H1 (cell line): Measurements from ENCODE around the gene TTC39A. TPM values are rescaled to one million over a fixed set of nuclear protein-coding genes. Genes with fewer than 3 reads are reported as not detected.

Experiments used
- CTCF ChIA-PET: fragments of 300-600 bp; sonication (Branson Sonifier 250); formaldehyde crosslinking; loops from one replicate; lab custom pipeline; 2021; ENCODE audit not compliant: partially characterized antibody; lab: Charles Lee
- POLR2A ChIA-PET: fragments of 300-600 bp; sonication (Branson Sonifier 250); formaldehyde crosslinking; loops from one replicate; lab custom pipeline; 2021; ENCODE audit warnings: inconsistent platforms; ENCODE audit not compliant: partially characterized antibody; lab: Charles Lee
- DNase-seq, 2 experiments: peaks; one replicate each; pipeline versions ENCODE4 v3.0.0 to v3.0.0-alpha.2; 2010 to 2022; ENCODE audit warnings: low spot score in 2 of 2, low read depth in 1 of 2, mixed read lengths in 1 of 2
- FAIRE-seq: peaks from 2 replicates; lab custom pipeline; 2011; peaks lifted over from hg19 to GRCh38; lab: Jason Lieb, UNC
- H2AFZ ChIP-seq: 2 replicates; pipeline ENCODE4 v1.8.1; 2012; ENCODE audit warnings: low read length, inconsistent platforms
- H2AK5ac ChIP-seq: 2 replicates; pipeline ENCODE4 v1.6.1; 2013; ENCODE audit warnings: low read depth, low read length
- H2BK120ac ChIP-seq: replicated peaks from 2 replicates; pipeline ENCODE3; 2013; ENCODE audit warnings: low read depth, low read length, inconsistent platforms
- H2BK12ac ChIP-seq: 2 replicates; pipeline ENCODE4 v1.6.1; 2013; ENCODE audit warnings: low read depth, low read length
- H2BK15ac ChIP-seq: 2 replicates; pipeline ENCODE4 v1.6.1; 2013; ENCODE audit warnings: low read length
- H2BK20ac ChIP-seq: 2 replicates; pipeline ENCODE4 v1.6.1; 2013; ENCODE audit warnings: low read length
- H2BK5ac ChIP-seq: 2 replicates; pipeline ENCODE4 v1.6.1; 2013; ENCODE audit warnings: low read depth, low read length
- H3K14ac ChIP-seq: 2 replicates; pipeline ENCODE4 v1.6.1; 2013; ENCODE audit warnings: inconsistent platforms; ENCODE audit not compliant: insufficient read length
- H3K18ac ChIP-seq: 2 replicates; pipeline ENCODE4 v1.6.1; 2013; ENCODE audit warnings: low read length; ENCODE audit errors: extremely low read depth
- H3K23ac ChIP-seq: 2 replicates; pipeline ENCODE4 v1.6.1; 2013; ENCODE audit warnings: inconsistent platforms; ENCODE audit not compliant: insufficient read length
- H3K23me2 ChIP-seq: 2 replicates; pipeline ENCODE4 v1.6.1; 2013; ENCODE audit warnings: low read depth, low read length
- H3K27ac ChIP-seq: 2 replicates; pipeline ENCODE4 v1.6.1; 2011; ENCODE audit warnings: low read depth, low read length, inconsistent platforms
- H3K27me3 ChIP-seq, 4 experiments: replicated peaks in 1 of 4; 1 replicate in 1 of 4; 2 replicates in 3 of 4; pipeline versions ENCODE4 v1.6.1 to v1.8.1; 2011 to 2013; ENCODE audit warnings: low read length in 3 of 4, mild to moderate bottlenecking in 3 of 4, inconsistent platforms in 2 of 4, mixed read lengths in 2 of 4, moderate library complexity in 1 of 4; ENCODE audit not compliant: control insufficient read depth in 3 of 4, insufficient read depth in 3 of 4; ENCODE audit errors: extremely low read depth in 1 of 4
- H3K36me3 ChIP-seq, 4 experiments: 2 replicates each; pipeline versions ENCODE4 v1.6.1 to v1.8.1; 2011 to 2013; ENCODE audit warnings: mild to moderate bottlenecking in 4 of 4, low read length in 3 of 4, moderate library complexity in 2 of 4, control low read depth in 1 of 4, inconsistent platforms in 1 of 4; ENCODE audit not compliant: insufficient read depth in 4 of 4, control insufficient read depth in 2 of 4
- H3K4ac ChIP-seq: replicated peaks from 2 replicates; pipeline ENCODE3; 2013; ENCODE audit warnings: low read length, low read depth, mixed read lengths, inconsistent platforms; ENCODE audit not compliant: insufficient read length
- H3K4me1 ChIP-seq, 4 experiments: replicated peaks in 1 of 4; 1 replicate in 1 of 4; 2 replicates in 3 of 4; pipeline versions ENCODE4 v1.6.1 to v1.8.1; 2011 to 2013; ENCODE audit warnings: low read length in 3 of 4, inconsistent platforms in 2 of 4, mixed read lengths in 1 of 4; ENCODE audit not compliant: insufficient read depth in 4 of 4, control insufficient read depth in 3 of 4
- H3K4me2 ChIP-seq, 2 experiments: 2 replicates each; pipeline versions ENCODE4 v1.6.1 to v1.8.1; 2011 to 2013; ENCODE audit warnings: low read depth in 2 of 2, low read length in 2 of 2, control low read depth in 1 of 2, inconsistent platforms in 1 of 2, mild to moderate bottlenecking in 1 of 2; ENCODE audit not compliant: insufficient read depth in 1 of 2
- H3K4me3 ChIP-seq, 4 experiments: fragments of 200-600, 300-600 bp in 1 of 4; sonication (generic), shearing (Covaris generic), sonication (Bioruptor Twin) in 1 of 4; 2 replicates each; pipeline versions ENCODE4 v1.5.1 to v1.8.1; 2011 to 2016; ENCODE audit warnings: low read length in 4 of 4, low read depth in 3 of 4, control low read depth in 2 of 4, inconsistent platforms in 2 of 4, mild to moderate bottlenecking in 2 of 4, mixed read lengths in 1 of 4, moderate library complexity in 1 of 4; ENCODE audit not compliant: insufficient read depth in 2 of 4; ENCODE audit errors: extremely low read depth in 1 of 4
- H3K56ac ChIP-seq: replicated peaks from 2 replicates; pipeline ENCODE3; 2013; ENCODE audit warnings: low read depth, mild to moderate bottlenecking, mixed read lengths, low read length, inconsistent platforms; ENCODE audit not compliant: insufficient read length
- H3K79me1 ChIP-seq: 2 replicates; pipeline ENCODE4 v1.6.1; 2013; ENCODE audit warnings: low read depth, low read length, control low read depth
- H3K79me2 ChIP-seq, 2 experiments: 2 replicates each; pipeline versions ENCODE4 v1.6.1 to v1.8.1; 2012 to 2013; ENCODE audit warnings: low read length in 2 of 2, mild to moderate bottlenecking in 2 of 2, inconsistent platforms in 1 of 2; ENCODE audit not compliant: insufficient read depth in 2 of 2, control insufficient read depth in 1 of 2
- H3K9ac ChIP-seq, 4 experiments: replicated peaks in 1 of 4; 1 replicate in 1 of 4; 2 replicates in 3 of 4; pipeline versions ENCODE4 v1.6.1 to v1.8.1; 2011 to 2013; ENCODE audit warnings: low read depth in 3 of 4, low read length in 3 of 4, control low read depth in 2 of 4, mild to moderate bottlenecking in 2 of 4, moderate library complexity in 2 of 4, inconsistent platforms in 1 of 4; ENCODE audit errors: extremely low read depth in 1 of 4
- H3K9me3 ChIP-seq, 2 experiments: 2 replicates each; pipeline versions ENCODE4 v1.6.1 to v1.8.1; 2012 to 2013; ENCODE audit warnings: mild to moderate bottlenecking in 2 of 2, moderate library complexity in 2 of 2, control low read depth in 1 of 2, inconsistent platforms in 1 of 2, low read depth in 1 of 2, low read length in 1 of 2, mixed read lengths in 1 of 2; ENCODE audit not compliant: insufficient read depth in 2 of 2
- H4K20me1 ChIP-seq, 2 experiments: replicated peaks in 1 of 2; 2 replicates each; pipeline versions ENCODE3 to v1.8.1; 2011 to 2013; ENCODE audit warnings: inconsistent platforms in 2 of 2, low read length in 2 of 2, mild to moderate bottlenecking in 1 of 2; ENCODE audit not compliant: insufficient read depth in 2 of 2, control insufficient read depth in 1 of 2
- H4K5ac ChIP-seq: 2 replicates; pipeline ENCODE4 v1.6.1; 2013; ENCODE audit warnings: low read length, low read depth, mixed read lengths, inconsistent platforms; ENCODE audit not compliant: insufficient read length
- H4K8ac ChIP-seq: 2 replicates; pipeline ENCODE4 v1.8.0; 2013; ENCODE audit warnings: mild to moderate bottlenecking, moderate library complexity, low read length, inconsistent platforms; ENCODE audit not compliant: insufficient read depth; ENCODE audit errors: extremely low read depth
- H4K91ac ChIP-seq: replicated peaks from 2 replicates; pipeline ENCODE3; 2013; ENCODE audit warnings: low read length, mixed read lengths, inconsistent platforms; ENCODE audit not compliant: insufficient read length
- CTCF ChIP-seq, 3 experiments: IDR thresholded peaks; 1 replicate in 2 of 3; 2 replicates in 1 of 3; pipeline versions ENCODE4 v1.5.1 to v1.6.1; 2011; ENCODE audit warnings: low read length in 3 of 3, mild to moderate bottlenecking in 3 of 3, inconsistent platforms in 2 of 3, low read depth in 1 of 3, moderate library complexity in 1 of 3; ENCODE audit not compliant: insufficient read depth in 1 of 3; ENCODE audit errors: control extremely low read depth in 1 of 3
- MAFK ChIP-seq: IDR thresholded peaks from 2 replicates; pipeline ENCODE4 v1.6.1; 2012; ENCODE audit warnings: low read depth, mild to moderate bottlenecking, improper control_type of control experiment, low read length
- RAD21 ChIP-seq, 2 experiments: IDR thresholded peaks in 1 of 2; conservative IDR thresholded peaks in 1 of 2; 2 replicates each; pipeline ENCODE4 v1.6.1; 2011; ENCODE audit warnings: low read depth in 2 of 2, low read length in 2 of 2, improper control_type of control experiment in 1 of 2, inconsistent platforms in 1 of 2, mild to moderate bottlenecking in 1 of 2, moderate library complexity in 1 of 2
- WGBS, 2 experiments: shearing (Covaris generic) in 1 of 2; methylation state at CpG; one replicate each; pipeline versions ENCODE4 v1.1.6 to v1.1.7; 2013 to 2015; ENCODE audit warnings: low lambda C conversion rate in 2 of 2, mixed read lengths in 2 of 2, inconsistent platforms in 1 of 2, low coverage in 1 of 2, missing lambda C conversion rate in 1 of 2; ENCODE audit not compliant: insufficient replicate concordance in 2 of 2, insufficient coverage in 1 of 2, insufficient read length in 1 of 2; ENCODE audit errors: extremely low coverage in 1 of 2, missing lambda C conversion rate in 1 of 2; 5-methylcytosine and 5-hydroxymethylcytosine counted together
- polyA plus RNA-seq, 7 experiments: library from polyadenylated mRNA; depleted of rRNA in 3 of 7; stranded (reverse) in 5 of 7; unstranded in 2 of 7; fragments of >200 nt in 5 of 7; fragments of 200-250 nt in 2 of 7; gene quantifications; 1 replicate in 5 of 7; 2 replicates in 1 of 7; 4 replicates in 1 of 7; pipeline versions ENCODE4 v1.2.1 to v1.2.3, GENCODE V29; 2011 to 2013; ENCODE audit warnings: missing spikeins in 2 of 7, mixed read lengths in 2 of 7
- total RNA-seq: library from RNA; stranded (reverse); fragmentation: NEBNext Ultra II Directional; extraction: Animal tissue kit (Norgen Biotek cat#: 25700); gene quantifications from 2 replicates; pipeline ENCODE4 v1.2.1, GENCODE V29; 2021

Gene TTC39A
- total and polyA plus RNA-seq, 2 of the 8 experiments (the other 6 are each of a cell fraction or from before 2014, with no cell fraction given) = 5.5 to 5.8 TPM

- Histone ChIP-seq H3K79me1 (no peaks in the 10 kb centered on the region), H3K27ac (no peak overlapping the region), H3K27me3 (no peaks in the 10 kb centered on the region; a peak in 1 of 7 replicates), H3K23ac (no peak overlapping the region), H2AK5ac (no peak overlapping the region), H3K23me2 (no peaks in the 10 kb centered on the region), H2AFZ (no peak overlapping the region), H2BK12ac (no peak overlapping the region), H3K4me2 (no peak overlapping the region), H3K4ac (no peak overlapping the region), H2BK15ac (no peak overlapping the region), H4K5ac (no peak overlapping the region), H2BK5ac (no peak overlapping the region), H3K4me1 (peaks cover 0 to 7% (median 5%) of the 10 kb centered on the region in 4 experiments; a peak in 5 of 7 replicates), H2BK120ac (no peak overlapping the region), H3K9me3 (peaks cover 0 to 3% of the 10 kb centered on the region in 2 experiments; a peak in 2 of 4 replicates), H3K79me2 (no peaks in the 10 kb centered on the region), H3K14ac (no peak overlapping the region), H3K4me3 (no peak overlapping the region), H4K8ac (no peak overlapping the region), H3K56ac (no peak overlapping the region), H3K36me3 (no peaks in the 10 kb centered on the region), H2BK20ac (no peak overlapping the region), H4K20me1 (no peaks in the 10 kb centered on the region), H3K9ac (no peak overlapping the region), H4K91ac (no peak overlapping the region), H3K18ac (no peak overlapping the region)
- WGBS, 2 experiments = 89% methylated on average over 10 of the region's 11 CpGs; no CpG with 5 or more reads in 1 of the 2 experiments
- POLR2A ChIA-PET = interaction anchor here (1.0 kb wide), 1 partner anchor 11 kb away, joined by 3 read pairs; no protein-coding TSS in a partner anchor
- DNase-seq = no peak
- FAIRE-seq = no peak
- TF ChIP-seq CTCF (IDR thresholded peaks at IDR 0.05; ENCODE audit: control extremely low read depth in 1 of 3, insufficient read depth in 1 of 3, low read depth in 1 of 3, low read length in 3 of 3) (peak in 2 of 3 experiments; percentile 11 to 16; a peak in 2 of 4 replicates), RAD21 (IDR thresholded peaks at IDR 0.05 in 1 of 2, conservative IDR thresholded peaks at IDR 0.05 in 1 of 2; ENCODE audit: low read depth in 2 of 2, low read length in 2 of 2) (peak; percentile 25 to 56; a peak in 2 of 4 replicates), MAFK (no peak)
- CTCF ChIA-PET = interaction anchor here (1.0 to 2.1 kb wide), 2 partner anchors 10 to 13 kb away, joined by 3 to 8 read pairs; no protein-coding TSS in a partner anchor
Measured at GRCh38 chr1:51299185-51299885, 31.0 kb downstream of the TTC39A start.
